H1 (cell line): ENCODE measurements around the gene PPP2R2C. TPM values are rescaled to one million over a fixed set of nuclear protein-coding genes. Genes with fewer than 3 reads are reported as not detected.
A peak's percentile ranks its signal among the peaks of the same experiment; 100 is the strongest.

ENCODE experiments used
- CTCF ChIA-PET: fragments of 300-600 bp; sonication (Branson Sonifier 250); formaldehyde crosslinking; loops from one replicate; lab custom pipeline; 2021; ENCODE audit not compliant: partially characterized antibody; lab: Charles Lee
- POLR2A ChIA-PET: fragments of 300-600 bp; sonication (Branson Sonifier 250); formaldehyde crosslinking; loops from one replicate; lab custom pipeline; 2021; ENCODE audit warnings: inconsistent platforms; ENCODE audit not compliant: partially characterized antibody; lab: Charles Lee
- DNase-seq, 2 experiments: peaks; one replicate each; pipeline versions ENCODE4 v3.0.0 to v3.0.0-alpha.2; 2010 to 2022; ENCODE audit warnings: low spot score in 2 of 2, low read depth in 1 of 2, mixed read lengths in 1 of 2
- FAIRE-seq: peaks from 2 replicates; lab custom pipeline; 2011; peaks lifted over from hg19 to GRCh38; lab: Jason Lieb, UNC
- H2AFZ ChIP-seq: 2 replicates; pipeline ENCODE4 v1.8.1; 2012; ENCODE audit warnings: low read length, inconsistent platforms
- H2AK5ac ChIP-seq: 2 replicates; pipeline ENCODE4 v1.6.1; 2013; ENCODE audit warnings: low read depth, low read length
- H2BK120ac ChIP-seq: replicated peaks from 2 replicates; pipeline ENCODE3; 2013; ENCODE audit warnings: low read depth, low read length, inconsistent platforms
- H2BK12ac ChIP-seq: 2 replicates; pipeline ENCODE4 v1.6.1; 2013; ENCODE audit warnings: low read depth, low read length
- H2BK15ac ChIP-seq: 2 replicates; pipeline ENCODE4 v1.6.1; 2013; ENCODE audit warnings: low read length
- H2BK20ac ChIP-seq: 2 replicates; pipeline ENCODE4 v1.6.1; 2013; ENCODE audit warnings: low read length
- H2BK5ac ChIP-seq: 2 replicates; pipeline ENCODE4 v1.6.1; 2013; ENCODE audit warnings: low read depth, low read length
- H3K14ac ChIP-seq: 2 replicates; pipeline ENCODE4 v1.6.1; 2013; ENCODE audit warnings: inconsistent platforms; ENCODE audit not compliant: insufficient read length
- H3K18ac ChIP-seq: 2 replicates; pipeline ENCODE4 v1.6.1; 2013; ENCODE audit warnings: low read length; ENCODE audit errors: extremely low read depth
- H3K23ac ChIP-seq: 2 replicates; pipeline ENCODE4 v1.6.1; 2013; ENCODE audit warnings: inconsistent platforms; ENCODE audit not compliant: insufficient read length
- H3K23me2 ChIP-seq: 2 replicates; pipeline ENCODE4 v1.6.1; 2013; ENCODE audit warnings: low read depth, low read length
- H3K27ac ChIP-seq: 2 replicates; pipeline ENCODE4 v1.6.1; 2011; ENCODE audit warnings: low read depth, low read length, inconsistent platforms
- H3K27me3 ChIP-seq, 4 experiments: replicated peaks in 1 of 4; 1 replicate in 1 of 4; 2 replicates in 3 of 4; pipeline versions ENCODE4 v1.6.1 to v1.8.1; 2011 to 2013; ENCODE audit warnings: low read length in 3 of 4, mild to moderate bottlenecking in 3 of 4, inconsistent platforms in 2 of 4, mixed read lengths in 2 of 4, moderate library complexity in 1 of 4; ENCODE audit not compliant: control insufficient read depth in 3 of 4, insufficient read depth in 3 of 4; ENCODE audit errors: extremely low read depth in 1 of 4
- H3K36me3 ChIP-seq, 4 experiments: 2 replicates each; pipeline versions ENCODE4 v1.6.1 to v1.8.1; 2011 to 2013; ENCODE audit warnings: mild to moderate bottlenecking in 4 of 4, low read length in 3 of 4, moderate library complexity in 2 of 4, control low read depth in 1 of 4, inconsistent platforms in 1 of 4; ENCODE audit not compliant: insufficient read depth in 4 of 4, control insufficient read depth in 2 of 4
- H3K4ac ChIP-seq: replicated peaks from 2 replicates; pipeline ENCODE3; 2013; ENCODE audit warnings: low read length, low read depth, mixed read lengths, inconsistent platforms; ENCODE audit not compliant: insufficient read length
- H3K4me1 ChIP-seq, 4 experiments: replicated peaks in 1 of 4; 1 replicate in 1 of 4; 2 replicates in 3 of 4; pipeline versions ENCODE4 v1.6.1 to v1.8.1; 2011 to 2013; ENCODE audit warnings: low read length in 3 of 4, inconsistent platforms in 2 of 4, mixed read lengths in 1 of 4; ENCODE audit not compliant: insufficient read depth in 4 of 4, control insufficient read depth in 3 of 4
- H3K4me2 ChIP-seq, 2 experiments: 2 replicates each; pipeline versions ENCODE4 v1.6.1 to v1.8.1; 2011 to 2013; ENCODE audit warnings: low read depth in 2 of 2, low read length in 2 of 2, control low read depth in 1 of 2, inconsistent platforms in 1 of 2, mild to moderate bottlenecking in 1 of 2; ENCODE audit not compliant: insufficient read depth in 1 of 2
- H3K4me3 ChIP-seq, 4 experiments: fragments of 200-600, 300-600 bp in 1 of 4; sonication (generic), shearing (Covaris generic), sonication (Bioruptor Twin) in 1 of 4; 2 replicates each; pipeline versions ENCODE4 v1.5.1 to v1.8.1; 2011 to 2016; ENCODE audit warnings: low read length in 4 of 4, low read depth in 3 of 4, control low read depth in 2 of 4, inconsistent platforms in 2 of 4, mild to moderate bottlenecking in 2 of 4, mixed read lengths in 1 of 4, moderate library complexity in 1 of 4; ENCODE audit not compliant: insufficient read depth in 2 of 4; ENCODE audit errors: extremely low read depth in 1 of 4
- H3K56ac ChIP-seq: replicated peaks from 2 replicates; pipeline ENCODE3; 2013; ENCODE audit warnings: low read depth, mild to moderate bottlenecking, mixed read lengths, low read length, inconsistent platforms; ENCODE audit not compliant: insufficient read length
- H3K79me1 ChIP-seq: 2 replicates; pipeline ENCODE4 v1.6.1; 2013; ENCODE audit warnings: low read depth, low read length, control low read depth
- H3K79me2 ChIP-seq, 2 experiments: 2 replicates each; pipeline versions ENCODE4 v1.6.1 to v1.8.1; 2012 to 2013; ENCODE audit warnings: low read length in 2 of 2, mild to moderate bottlenecking in 2 of 2, inconsistent platforms in 1 of 2; ENCODE audit not compliant: insufficient read depth in 2 of 2, control insufficient read depth in 1 of 2
- H3K9ac ChIP-seq, 4 experiments: replicated peaks in 1 of 4; 1 replicate in 1 of 4; 2 replicates in 3 of 4; pipeline versions ENCODE4 v1.6.1 to v1.8.1; 2011 to 2013; ENCODE audit warnings: low read depth in 3 of 4, low read length in 3 of 4, control low read depth in 2 of 4, mild to moderate bottlenecking in 2 of 4, moderate library complexity in 2 of 4, inconsistent platforms in 1 of 4; ENCODE audit errors: extremely low read depth in 1 of 4
- H3K9me3 ChIP-seq, 2 experiments: 2 replicates each; pipeline versions ENCODE4 v1.6.1 to v1.8.1; 2012 to 2013; ENCODE audit warnings: mild to moderate bottlenecking in 2 of 2, moderate library complexity in 2 of 2, control low read depth in 1 of 2, inconsistent platforms in 1 of 2, low read depth in 1 of 2, low read length in 1 of 2, mixed read lengths in 1 of 2; ENCODE audit not compliant: insufficient read depth in 2 of 2
- H4K20me1 ChIP-seq, 2 experiments: replicated peaks in 1 of 2; 2 replicates each; pipeline versions ENCODE3 to v1.8.1; 2011 to 2013; ENCODE audit warnings: inconsistent platforms in 2 of 2, low read length in 2 of 2, mild to moderate bottlenecking in 1 of 2; ENCODE audit not compliant: insufficient read depth in 2 of 2, control insufficient read depth in 1 of 2
- H4K5ac ChIP-seq: 2 replicates; pipeline ENCODE4 v1.6.1; 2013; ENCODE audit warnings: low read length, low read depth, mixed read lengths, inconsistent platforms; ENCODE audit not compliant: insufficient read length
- H4K8ac ChIP-seq: 2 replicates; pipeline ENCODE4 v1.8.0; 2013; ENCODE audit warnings: mild to moderate bottlenecking, moderate library complexity, low read length, inconsistent platforms; ENCODE audit not compliant: insufficient read depth; ENCODE audit errors: extremely low read depth
- H4K91ac ChIP-seq: replicated peaks from 2 replicates; pipeline ENCODE3; 2013; ENCODE audit warnings: low read length, mixed read lengths, inconsistent platforms; ENCODE audit not compliant: insufficient read length
- ASH2L ChIP-seq: fragments of 200-600, 300-600 bp; sonication (generic); IDR thresholded peaks from one replicate; pipeline ENCODE4 v1.7.1; 2017; ENCODE audit warnings: low read length
- CREB1 ChIP-seq: IDR thresholded peaks from 2 replicates; pipeline ENCODE4 v1.6.1; 2012; ENCODE audit warnings: inconsistent platforms
- CTBP2 ChIP-seq: IDR thresholded peaks from 2 replicates; pipeline ENCODE4 v1.7.0; 2011; ENCODE audit warnings: borderline replicate concordance, mild to moderate bottlenecking, moderate library complexity, mixed read lengths, low read length; ENCODE audit not compliant: insufficient read depth, insufficient read length
- EGR1 ChIP-seq: IDR thresholded peaks from 2 replicates; pipeline ENCODE4 v1.6.1; 2011; ENCODE audit warnings: low read depth, low read length, borderline replicate concordance
- HDAC2 ChIP-seq, 2 experiments: fragments of 300-600 bp in 1 of 2; sonication (generic) in 1 of 2; IDR thresholded peaks; 2 replicates each; pipeline ENCODE4 v1.6.1; 2011 to 2012; ENCODE audit warnings: low read depth in 2 of 2, low read length in 2 of 2, mild to moderate bottlenecking in 2 of 2, moderate library complexity in 2 of 2, borderline replicate concordance in 1 of 2, inconsistent platforms in 1 of 2
- JUND ChIP-seq: IDR thresholded peaks from 2 replicates; pipeline ENCODE4 v1.6.1; 2011; ENCODE audit warnings: mild to moderate bottlenecking, improper control_type of control experiment, low read length
- KDM1A ChIP-seq: fragments of 200-600, 300-600 bp; sonication (generic); IDR thresholded peaks from 2 replicates; pipeline ENCODE4 v1.7.1; 2016; ENCODE audit warnings: mild to moderate bottlenecking, low read length, borderline replicate concordance
- KDM5A ChIP-seq: fragments of 200-600 bp; IDR thresholded peaks from 2 replicates; pipeline ENCODE4 v1.7.1; 2012; ENCODE audit warnings: mild to moderate bottlenecking, low read length, inconsistent platforms, mixed read lengths
- SP4 ChIP-seq: IDR thresholded peaks from 2 replicates; pipeline ENCODE4 v1.6.1; 2012; ENCODE audit warnings: low read length, inconsistent platforms
- TAF7 ChIP-seq: optimal IDR thresholded peaks from 2 replicates; pipeline ENCODE3; 2011; ENCODE audit warnings: low read depth, mild to moderate bottlenecking, inconsistent platforms, low read length, moderate library complexity, borderline replicate concordance
- TCF12 ChIP-seq: IDR thresholded peaks from 2 replicates; pipeline ENCODE4 v1.6.1; 2011; ENCODE audit warnings: low read depth, mild to moderate bottlenecking, low read length
- YY1 ChIP-seq: IDR thresholded peaks from 2 replicates; pipeline ENCODE4 v1.6.1; 2011; ENCODE audit warnings: low read depth, mild to moderate bottlenecking, low read length
- WGBS, 2 experiments: shearing (Covaris generic) in 1 of 2; methylation state at CpG; one replicate each; pipeline versions ENCODE4 v1.1.6 to v1.1.7; 2013 to 2015; ENCODE audit warnings: low lambda C conversion rate in 2 of 2, mixed read lengths in 2 of 2, inconsistent platforms in 1 of 2, low coverage in 1 of 2, missing lambda C conversion rate in 1 of 2; ENCODE audit not compliant: insufficient replicate concordance in 2 of 2, insufficient coverage in 1 of 2, insufficient read length in 1 of 2; ENCODE audit errors: extremely low coverage in 1 of 2, missing lambda C conversion rate in 1 of 2; 5-methylcytosine and 5-hydroxymethylcytosine counted together
- polyA plus RNA-seq, 7 experiments: library from polyadenylated mRNA; depleted of rRNA in 3 of 7; stranded (reverse) in 5 of 7; unstranded in 2 of 7; fragments of >200 nt in 5 of 7; fragments of 200-250 nt in 2 of 7; gene quantifications; 1 replicate in 5 of 7; 2 replicates in 1 of 7; 4 replicates in 1 of 7; pipeline versions ENCODE4 v1.2.1 to v1.2.3, GENCODE V29; 2011 to 2013; ENCODE audit warnings: missing spikeins in 2 of 7, mixed read lengths in 2 of 7
- total RNA-seq: library from RNA; stranded (reverse); fragmentation: NEBNext Ultra II Directional; extraction: Animal tissue kit (Norgen Biotek cat#: 25700); gene quantifications from 2 replicates; pipeline ENCODE4 v1.2.1, GENCODE V29; 2021
- TF ChIP-seq, protein P1 (sequence below): IDR thresholded peaks from 2 replicates; pipeline ENCODE4 v1.6.1; 2012; ENCODE audit warnings: inconsistent platforms

PPP2R2C gene
- total and polyA plus RNA-seq, 2 of the 8 experiments (the other 6 are each of a cell fraction or from before 2014, with no cell fraction given): 6.4 TPM

DNA sequence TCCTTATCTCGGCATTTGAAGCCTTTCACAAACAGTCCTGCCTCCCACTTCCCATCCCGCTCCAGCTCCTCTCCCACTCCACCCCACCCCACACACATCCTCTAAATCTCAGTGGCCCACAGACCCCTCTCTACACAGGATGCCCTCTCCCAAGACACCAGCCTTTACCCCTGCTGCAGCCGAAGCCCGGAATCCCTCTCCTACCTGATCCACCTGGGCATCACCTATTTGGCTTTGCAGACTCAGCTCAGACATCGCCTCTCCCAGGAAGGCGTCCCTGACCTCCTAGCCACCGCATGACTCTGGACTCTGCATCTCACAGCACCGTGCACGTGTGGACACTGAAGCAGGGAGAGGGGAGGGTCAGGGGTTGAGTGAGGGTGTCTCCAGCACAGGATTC, 11.5 kb downstream of the PPP2R2C start:
- DNase-seq (peak in 1 of 2 experiments; percentile 30), FAIRE-seq (no peak)
- H4K8ac ChIP-seq: no peak overlapping the region
- no peak overlapping the region for H2BK12ac ChIP-seq
- no peak overlapping the region for H2BK15ac ChIP-seq
- no peak overlapping the region for H2BK120ac ChIP-seq
- no peak overlapping the region for H2AK5ac ChIP-seq
- TF ChIP-seq CTBP2 (no peak), YY1 (no peak), ASH2L (no peak), CREB1 (no peak), HDAC2 (IDR thresholded peaks at IDR 0.05; ENCODE audit: borderline replicate concordance in 1 of 2, low read depth in 2 of 2, low read length in 2 of 2) (no peak), TCF12 (no peak), KDM5A (no peak), TAF7 (no peak), SP4 (no peak), EGR1 (no peak), JUND (no peak), KDM1A (no peak)
- TF ChIP-seq, protein P1, sequence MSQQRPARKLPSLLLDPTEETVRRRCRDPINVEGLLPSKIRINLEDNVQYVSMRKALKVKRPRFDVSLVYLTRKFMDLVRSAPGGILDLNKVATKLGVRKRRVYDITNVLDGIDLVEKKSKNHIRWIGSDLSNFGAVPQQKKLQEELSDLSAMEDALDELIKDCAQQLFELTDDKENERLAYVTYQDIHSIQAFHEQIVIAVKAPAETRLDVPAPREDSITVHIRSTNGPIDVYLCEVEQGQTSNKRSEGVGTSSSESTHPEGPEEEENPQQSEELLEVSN: no peak
- H3K4ac ChIP-seq: no peak overlapping the region
- no peaks in the 10 kb centered on the region for H3K23me2 ChIP-seq
- no peak overlapping the region for H3K18ac ChIP-seq
- H3K27ac ChIP-seq: no peak overlapping the region
- H3K9me3 ChIP-seq: 0 out of 4 replicates have a peak, but pooled peaks cover 0 to 2% of the 10 kb centered on the region in 2 experiments
- no peak overlapping the region for H3K9ac ChIP-seq
- CTCF ChIA-PET: interaction anchor here (0.6 to 1.0 kb wide), 2 partner anchors 14 to 82 kb away, joined by 3 to 4 read pairs; no protein-coding TSS in a partner anchor
- no peaks in the 10 kb centered on the region for H3K27me3 ChIP-seq
- no peak overlapping the region for H3K4me3 ChIP-seq
- H3K14ac ChIP-seq: no peak overlapping the region
- H3K36me3 ChIP-seq: no peaks in the 10 kb centered on the region
- no peak overlapping the region for H4K91ac ChIP-seq
- H4K5ac ChIP-seq: no peak overlapping the region
- POLR2A ChIA-PET: no interaction called here
- no peak overlapping the region for H3K56ac ChIP-seq
- H3K4me2 ChIP-seq: no peak overlapping the region
- H4K20me1 ChIP-seq: no peaks in the 10 kb centered on the region
- H2BK5ac ChIP-seq: 0 out of 2 replicates have a peak overlapping the region, but pooled peaks have one; percentile 26
- no peaks in the 10 kb centered on the region for H3K79me2 ChIP-seq
- WGBS, 2 experiments: 88% methylated on average over 9 of the region's 9 CpGs; no CpG with 5 or more reads in 1 of the 2 experiments
- H2AFZ ChIP-seq: no peak overlapping the region
- H2BK20ac ChIP-seq: no peak overlapping the region
- H3K23ac ChIP-seq: no peak overlapping the region
- 0 out of 2 replicates have a peak, but pooled peaks cover 3% of the 10 kb centered on the region for H3K79me1 ChIP-seq
- peaks cover 0 to 7% (median 2%) of the 10 kb centered on the region in 4 experiments; a peak in 3 of 7 replicates for H3K4me1 ChIP-seq
